Stimulated activated CD8-positive, alpha-beta memory T cell treated with anti-CD3 and anti-CD28 coated beads, Interleukin-12 subunit alpha, Interleukin-12 subunit beta, amount 100 ng/mL, for 24 hours (primary cell): ENCODE data around the gene UBQLNL.

ENCODE experiments used
- DNase-seq: peaks from one replicate; pipeline ENCODE4 v3.0.0-alpha.2; 2020; ENCODE audit errors: extremely low read depth

Gene UBQLNL, protein sequence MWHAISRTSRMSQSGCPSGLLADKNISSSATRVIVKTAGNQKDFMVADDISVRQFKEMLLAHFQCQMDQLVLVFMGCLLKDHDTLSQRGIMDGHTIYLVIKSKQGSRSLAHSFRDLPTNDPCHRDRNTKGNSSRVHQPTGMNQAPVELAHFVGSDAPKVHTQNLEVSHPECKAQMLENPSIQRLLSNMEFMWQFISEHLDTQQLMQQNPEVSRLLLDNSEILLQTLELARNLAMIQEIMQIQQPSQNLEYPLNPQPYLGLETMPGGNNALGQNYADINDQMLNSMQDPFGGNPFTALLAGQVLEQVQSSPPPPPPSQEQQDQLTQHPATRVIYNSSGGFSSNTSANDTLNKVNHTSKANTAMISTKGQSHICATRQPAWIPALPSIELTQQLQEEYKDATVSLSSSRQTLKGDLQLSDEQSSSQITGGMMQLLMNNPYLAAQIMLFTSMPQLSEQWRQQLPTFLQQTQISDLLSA

DNA sequence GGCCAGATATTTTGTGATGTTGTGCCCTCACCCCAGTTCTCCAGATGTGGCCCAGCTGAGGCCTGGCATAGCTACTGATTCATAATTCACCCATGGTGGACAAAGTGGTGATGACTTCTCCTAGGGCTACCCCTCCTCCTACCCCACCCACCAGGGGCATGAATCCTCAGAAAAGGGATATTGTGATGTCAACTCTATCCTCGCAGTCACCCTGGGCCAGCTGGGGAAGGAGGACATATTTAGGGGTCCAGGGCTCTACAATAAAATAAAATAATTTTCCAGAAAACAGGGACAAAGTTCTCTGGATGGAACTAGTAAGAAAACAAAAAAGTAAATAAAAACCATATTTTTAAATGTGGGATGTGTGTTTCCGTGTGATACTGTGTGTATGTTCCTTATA is at the start of gene UBQLNL:
TSS of gene UBQLNL (minus strand) at position 101 of the 400 bp plus-strand sequence. CDS start 258 bp downstream, outside the sequence.
- DNase-seq, result no peak

GRCh38 chr11:5564259-5565019 is 47.9 kb upstream of the UBQLNL start:
- no peak for DNase-seq

DNA sequence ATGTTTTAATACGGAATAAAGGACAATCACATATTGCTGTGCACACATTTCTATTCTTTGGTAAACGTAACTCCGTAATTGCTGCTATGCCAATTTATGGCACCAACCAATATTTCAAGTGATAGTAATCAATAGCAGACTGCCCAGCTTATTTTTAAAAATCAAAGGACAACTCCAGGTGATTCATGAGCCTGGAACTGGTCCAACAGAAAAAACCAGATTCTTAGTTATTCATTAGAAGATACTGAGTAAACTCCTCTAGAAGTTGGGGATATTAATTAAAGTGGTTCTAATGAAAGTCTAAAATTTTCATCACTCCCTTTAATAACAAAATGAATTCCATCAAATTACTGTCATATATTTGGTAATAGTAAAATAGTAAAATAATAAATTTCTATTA is 41.3 kb upstream of the UBQLNL start:
- no peak for DNase-seq

GRCh38 chr11:5556596-5557188 is 40.2 kb upstream of the UBQLNL start:
- DNase-seq, result no peak

DNA sequence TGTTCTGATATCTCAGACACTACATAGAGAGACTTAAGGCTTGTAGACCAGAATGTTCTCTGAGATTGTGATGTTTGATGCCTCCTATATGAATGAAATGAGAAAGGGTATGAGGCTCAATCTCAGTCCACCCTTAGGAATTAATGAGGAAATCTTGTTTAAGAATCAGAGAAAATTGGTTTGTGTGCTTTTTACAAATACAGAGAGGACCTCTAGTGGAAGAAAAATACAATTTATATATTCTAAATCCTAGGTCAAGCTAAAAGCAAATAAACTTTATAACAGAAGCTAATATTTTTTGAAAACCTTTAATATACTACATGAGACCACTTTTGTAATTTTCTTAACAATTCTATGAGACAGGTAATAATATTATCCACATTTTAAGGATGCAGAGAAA is 36.8 kb upstream of the UBQLNL start:
- DNase-seq, result no peak

DNA sequence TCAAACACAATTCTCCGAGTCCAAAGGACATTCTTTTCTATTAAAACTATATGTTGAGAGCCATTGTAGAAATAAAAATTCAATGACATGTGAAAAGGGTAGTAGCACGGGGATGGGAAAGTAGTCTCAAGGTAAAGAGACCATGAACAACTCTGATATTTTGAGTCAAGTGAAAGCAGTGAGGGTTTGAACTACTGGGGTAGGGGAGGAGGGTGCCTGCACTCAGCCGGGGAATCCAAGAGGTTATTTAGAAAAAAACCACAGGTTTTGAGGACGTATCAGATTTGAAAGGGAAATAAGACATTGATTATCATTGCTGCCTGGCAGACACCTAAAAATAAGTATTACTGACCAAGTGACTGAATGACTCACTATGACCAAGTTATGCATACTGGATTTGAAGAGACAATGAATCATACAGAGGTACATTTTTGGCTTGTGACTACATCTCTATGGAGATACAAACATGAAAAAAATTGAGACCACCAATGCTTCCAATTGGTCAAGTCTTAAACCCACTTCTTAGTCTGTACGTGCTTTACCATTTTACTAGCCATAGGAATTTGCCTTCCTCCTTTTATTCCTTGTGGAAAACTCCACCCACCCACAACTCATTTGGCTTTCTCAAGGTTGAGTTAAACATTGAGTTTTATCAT is 34.1 kb upstream of the UBQLNL start:
- no peak for DNase-seq

DNA sequence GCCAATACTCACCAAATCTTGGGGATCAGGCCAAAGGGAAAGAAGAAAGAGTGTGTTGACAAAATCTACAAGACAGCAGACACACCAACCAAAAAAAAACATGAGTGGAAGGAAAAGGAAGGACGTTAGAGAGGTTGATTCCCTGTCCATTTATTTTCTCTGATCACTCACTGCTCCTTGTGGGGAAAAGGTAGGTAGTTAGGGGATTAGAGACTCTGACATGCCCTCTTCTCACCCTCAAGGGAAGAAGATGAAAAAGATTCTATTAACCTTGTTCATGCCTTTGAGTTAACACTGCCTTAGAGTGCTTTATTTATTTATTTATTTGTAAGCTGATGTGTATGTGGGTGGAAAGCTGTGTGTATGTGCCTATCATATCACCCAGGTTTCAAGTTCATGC is 31.9 kb upstream of the UBQLNL start, which contains the start of gene OR52H1:
TSS of gene OR52H1 (minus strand) at position 101 of the 400 bp plus-strand sequence. CDS start 3,035 bp downstream, outside the sequence.
- no peak for DNase-seq

- DNase-seq, result no peak
Observed at GRCh38 chr11:5547982-5548381, 31.5 kb upstream of the UBQLNL start.

DNA sequence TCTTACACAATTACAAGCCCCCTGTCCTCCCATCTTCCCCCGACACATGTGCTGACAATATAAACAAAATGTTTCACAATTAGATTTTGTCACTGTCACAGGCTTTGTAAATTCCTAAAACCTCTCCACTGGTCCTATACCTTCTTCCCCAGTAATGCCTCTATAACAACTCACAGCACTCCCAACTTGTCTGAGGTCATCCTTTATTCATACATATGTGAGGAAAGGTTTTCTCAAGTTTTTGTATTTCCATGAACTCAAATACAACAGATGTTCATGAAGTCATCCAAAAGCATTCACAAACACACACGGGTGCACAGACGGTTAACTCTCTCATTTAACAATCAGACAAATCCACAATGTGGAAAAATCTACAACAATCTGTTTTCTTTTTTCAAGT is 30.0 kb upstream of the UBQLNL start:
- DNase-seq, result no peak

DNA sequence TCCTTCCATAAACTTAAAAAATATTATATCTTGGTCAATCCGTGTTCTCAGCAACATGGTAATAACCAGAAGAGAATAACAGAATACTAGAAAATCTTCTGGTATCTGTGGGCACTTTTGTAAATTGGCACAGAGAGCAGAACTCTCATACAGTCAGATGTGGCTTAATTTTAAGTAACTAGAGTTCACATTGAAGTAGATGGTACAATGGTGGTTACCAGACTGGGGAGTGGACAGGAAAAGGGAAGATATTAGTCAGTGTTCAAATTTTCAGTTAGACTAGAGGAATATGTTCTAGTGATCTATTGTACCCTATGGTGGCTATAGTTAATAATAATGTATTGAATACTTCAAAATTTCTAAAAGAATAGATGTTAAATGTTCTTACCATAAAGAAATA is 24.9 kb upstream of the UBQLNL start:
- DNase-seq, result no peak

DNA sequence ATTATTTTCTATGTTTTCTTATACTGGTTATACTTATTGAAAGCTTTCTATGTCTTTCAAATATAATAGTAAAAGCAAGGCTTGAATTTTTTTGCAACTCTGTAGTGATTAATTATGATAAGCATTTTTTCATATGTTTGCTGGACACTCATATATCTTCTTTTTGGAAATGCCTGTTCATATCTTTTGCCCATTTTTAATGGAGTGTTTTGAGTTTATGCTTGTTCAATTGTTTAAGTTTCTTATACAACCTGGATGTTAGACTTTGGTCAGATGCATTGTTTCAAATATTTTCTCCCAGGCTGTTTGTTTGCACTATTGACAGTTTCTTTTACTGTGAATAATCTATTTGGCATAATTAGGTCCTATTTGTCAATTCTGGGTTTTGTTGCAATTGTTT is 20.0 kb upstream of the UBQLNL start:
- DNase-seq, result no peak

- DNase-seq, result no peak
Observed at GRCh38 chr11:5534046-5534445, 17.5 kb upstream of the UBQLNL start.

DNA sequence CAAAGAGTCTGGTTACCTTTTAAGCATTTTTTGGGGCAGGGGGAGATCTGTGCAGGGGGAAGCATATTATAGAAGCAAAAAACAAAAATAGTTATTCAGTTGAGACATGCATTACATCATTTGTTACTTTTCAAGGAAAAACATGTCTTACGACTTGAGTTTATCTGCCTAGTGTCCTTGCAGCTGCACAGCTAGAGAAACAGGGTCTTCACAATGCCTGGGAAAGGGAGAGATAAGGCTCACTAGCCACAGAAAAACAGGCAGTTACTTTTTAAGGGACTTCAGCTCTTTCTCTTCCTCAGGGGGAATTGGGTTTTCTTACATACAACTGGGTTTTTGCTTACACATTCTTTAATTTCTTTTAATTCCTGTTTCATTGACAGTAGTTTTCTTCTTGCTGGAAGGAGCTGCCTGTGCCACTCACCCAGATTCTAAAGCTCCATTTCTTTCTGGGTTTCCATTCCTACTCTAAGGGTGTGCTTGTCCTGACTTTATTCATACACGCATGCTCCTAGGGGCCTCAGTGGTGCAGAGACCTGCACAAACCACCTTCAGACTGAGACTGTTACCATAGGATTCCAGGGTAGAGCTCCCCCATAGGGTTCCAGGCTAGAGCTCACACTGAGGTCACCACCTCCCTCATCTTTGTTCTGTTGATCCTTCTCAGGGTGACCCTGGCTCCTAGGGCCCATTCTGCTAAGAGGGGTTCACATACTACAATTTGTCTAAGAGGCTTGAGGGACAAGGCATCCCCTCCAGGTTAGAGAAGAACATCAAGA is 14.7 kb upstream of the UBQLNL start:
- no peak for DNase-seq

DNA sequence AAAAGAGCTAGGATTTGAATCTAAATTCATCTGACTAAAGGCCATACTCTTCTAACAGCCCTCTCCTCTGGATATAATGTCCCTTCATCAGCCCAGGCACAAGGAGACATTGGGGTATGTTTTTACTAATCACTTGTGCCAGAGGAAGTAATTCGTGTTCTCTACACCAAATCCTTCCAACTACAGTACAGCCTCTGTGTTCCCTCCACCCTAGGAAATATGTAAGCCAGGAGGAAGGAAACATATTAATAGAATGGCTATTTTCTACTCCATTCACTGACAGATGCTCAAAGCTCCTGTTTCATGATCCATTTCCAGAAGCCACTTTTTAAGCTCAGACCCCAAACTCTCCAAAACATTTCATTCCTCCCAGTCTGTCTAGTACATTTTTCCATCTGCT is 12.0 kb upstream of the UBQLNL start:
- no peak for DNase-seq

GRCh38 chr11:5527716-5528115 is 11.2 kb upstream of the UBQLNL start:
- DNase-seq, result no peak

GRCh38 chr11:5524756-5525155 is 8.3 kb upstream of the UBQLNL start:
- DNase-seq, result no peak

- no peak for DNase-seq
Observed at GRCh38 chr11:5522308-5522707, 5.8 kb upstream of the UBQLNL start.

- no peak for DNase-seq
Observed at GRCh38 chr11:5521540-5521939, 5.0 kb upstream of the UBQLNL start.

DNA sequence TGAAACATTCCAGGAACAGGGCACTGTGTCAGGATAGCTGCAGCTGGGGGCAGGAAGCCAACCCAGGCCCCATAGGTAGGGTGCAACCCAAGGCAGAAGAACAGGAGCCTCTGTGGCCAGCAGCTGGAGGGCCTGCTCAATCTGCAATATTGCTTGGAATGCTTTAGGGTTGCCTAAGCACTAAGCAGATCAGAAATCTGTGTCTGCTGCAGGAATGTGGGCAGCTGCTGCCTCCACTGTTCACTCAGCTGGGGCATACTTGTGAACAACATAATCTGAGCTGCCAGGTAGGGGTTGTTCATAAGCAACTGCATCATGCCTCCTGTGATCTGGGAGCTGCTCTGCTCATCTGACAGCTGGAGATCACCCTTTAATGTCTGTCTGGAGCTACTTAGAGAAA is 1.7 kb downstream of the UBQLNL start:
- DNase-seq, result no peak

DNA sequence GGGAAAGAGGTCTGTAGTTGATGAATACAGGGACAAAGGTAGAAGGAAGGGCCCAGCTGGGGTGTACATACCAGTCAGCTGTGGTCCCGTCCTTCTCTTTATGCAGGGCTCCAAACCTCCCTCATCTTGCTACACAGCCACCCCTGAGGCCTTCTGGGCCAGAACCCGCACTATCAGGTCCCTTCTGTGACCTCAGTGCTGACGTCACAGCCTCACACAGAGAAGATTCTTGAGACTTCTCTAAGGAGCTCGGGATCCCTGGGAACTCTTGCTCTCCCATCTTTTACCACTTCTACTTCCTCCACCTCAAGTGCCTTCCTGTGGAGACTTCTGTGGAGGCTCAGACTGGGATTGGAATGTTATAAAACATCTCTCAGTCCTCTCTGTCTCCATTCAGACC is 6.7 kb downstream of the UBQLNL start, which contains the start of gene UBQLN3:
TSS of gene UBQLN3 (minus strand) at position 155 of the 400 bp plus-strand sequence. CDS start 399 bp downstream, outside the sequence.
- no peak for DNase-seq

- DNase-seq, result no peak
Observed at GRCh38 chr11:5508605-5509004, 7.9 kb downstream of the UBQLNL start.
